GM19193 (cell line): ENCODE results near the gene MEX3A.

Experiments used
- POLR2A ChIP-seq: IDR thresholded peaks from 4 replicates; pipeline ENCODE4 v1.6.1; 2011; ENCODE audit not compliant: insufficient read depth, insufficient read length; ENCODE audit errors: extremely low read depth

The MEX3A gene

DNA sequence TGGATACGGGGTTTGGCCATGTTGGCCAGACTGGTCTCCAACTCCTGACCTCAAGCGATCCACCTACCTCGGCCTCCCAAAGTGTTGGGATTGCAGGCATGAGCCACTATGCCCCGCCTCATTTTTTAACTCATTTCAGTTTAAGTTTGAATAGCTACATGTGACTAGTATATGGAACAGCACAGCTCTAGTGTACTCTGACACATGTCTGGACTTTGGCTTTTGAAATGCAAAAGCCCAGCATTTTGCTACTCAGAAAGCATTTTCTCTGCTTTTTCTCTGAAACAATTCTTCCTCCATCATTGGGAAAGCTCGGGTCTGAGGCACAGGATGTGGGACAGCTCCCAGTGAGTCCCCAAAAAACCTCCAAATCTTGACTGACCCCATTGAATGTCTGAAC, 57.5 kb downstream of the MEX3A start:
- no peak for TF ChIP-seq POLR2A
